ENCODE data around the gene EEF1AKMT3. TPM values are rescaled to one million over a fixed set of nuclear protein-coding genes. Genes with fewer than 3 reads are reported as not detected.

EEF1AKMT3 gene
- polyA plus RNA-seq, 2 of the 4 experiments (the other 2 are of a cell fraction), result 7.3 to 15.8 TPM

- TF ChIP-seq ESRRA (IDR thresholded peaks at IDR 0.05; ENCODE audit: borderline replicate concordance, low read length), result no peak
- no peak for TF ChIP-seq PHF8 (IDR thresholded peaks at IDR 0.05; ENCODE audit: borderline replicate concordance, low read depth)
- TF ChIP-seq RFX5 (IDR thresholded peaks at IDR 0.05), result no peak
- no peak for TF ChIP-seq BHLHE40 (IDR thresholded peaks at IDR 0.05; ENCODE audit: low read depth, low read length)
- no peak for TF ChIP-seq FOSB (CRISPR knock-in tag; IDR thresholded peaks at IDR 0.05)
- no peak for TF ChIP-seq PBX3 (IDR thresholded peaks at IDR 0.05)
- no peak; a peak in 1 of 5 replicates for TF ChIP-seq RAD21 (conservative IDR thresholded peaks at IDR 0.05 in 1 of 2, IDR thresholded peaks at IDR 0.05 in 1 of 2)
- no peak for TF ChIP-seq HEYL (CRISPR knock-in tag; IDR thresholded peaks at IDR 0.05)
- no peak for TF ChIP-seq POLR2A (IDR thresholded peaks at IDR 0.05; ENCODE audit: low read length)
- TF ChIP-seq POLR2AphosphoS2 (conservative IDR thresholded peaks at IDR 0.05; ENCODE audit: low read length), result no peak
- TF ChIP-seq ELK1 (IDR thresholded peaks at IDR 0.05; ENCODE audit: low read depth, low read length), result no peak
- TF ChIP-seq NPAS2 (CRISPR knock-in tag; IDR thresholded peaks at IDR 0.05; ENCODE audit: borderline replicate concordance), result no peak
- TF ChIP-seq SMC3 (IDR thresholded peaks at IDR 0.05), result peak; percentile 16; the same call in 1 of the 3 replicates
- TF ChIP-seq HOXB13 (CRISPR knock-in tag; IDR thresholded peaks at IDR 0.05; ENCODE audit: low read depth), result no peak
- no peak for TF ChIP-seq NFE2L2 (conservative IDR thresholded peaks at IDR 0.05; ENCODE audit: low read length)
- no peak for TF ChIP-seq EHF (CRISPR knock-in tag; IDR thresholded peaks at IDR 0.05)
Measured at GRCh38 chr12:57737467-57738460, 34.6 kb upstream of the EEF1AKMT3 start (continued).

GRCh38 chr12:57738661-57739237 lies 33.7 kb upstream of the EEF1AKMT3 start, which contains the start of gene AGAP2:
Gene AGAP2 (minus strand): TSS chr12:57738742. CDS start chr12:57738246, 496 bp downstream.
- Histone ChIP-seq H3K9me3 (no peaks in the 10 kb centered on the region), H3K4me1 (peaks cover 27% of the 10 kb centered on the region), H3K27ac (peak within 1 kb of the TSS; percentile 49 to 80; a peak in 5 of 6 replicates), H3K4me3 (peak within 1 kb of the TSS; percentile 60), H3K4me2 (peak within 1 kb of the TSS; percentile 100)
- ChIA-PET POLR2A (no interaction called here), CTCF (interaction anchor here (0.7 to 10.7 kb wide), 8 partner anchors 9 to 280 kb away, joined by 3 to 242 read pairs (median 4); no protein-coding TSS in a partner anchor)
- TF ChIP-seq MAZ (IDR thresholded peaks at IDR 0.05; ENCODE audit: borderline replicate concordance, low read depth, low read length) (peak; percentile 74; the same call in 1 of the 2 replicates), NFE2L2 (conservative IDR thresholded peaks at IDR 0.05; ENCODE audit: low read length) (no peak), RFX5 (IDR thresholded peaks at IDR 0.05) (no peak)
- no peak for DNase-seq (ENCODE audit: low read depth in 1 of 2, low spot score in 1 of 2)
- ATAC-seq, result no peak
- 14% methylated on average over 15 of the region's 36 CpGs for WGBS (ENCODE audit: missing lambda C conversion rate)
- FAIRE-seq, result no peak

- no peak for DNase-seq (ENCODE audit: low read depth in 1 of 2, low spot score in 1 of 2)
- FAIRE-seq, result no peak
- TF ChIP-seq FOXS1 (CRISPR knock-in tag; IDR thresholded peaks at IDR 0.05), result no peak
- no peak for TF ChIP-seq NFE2L2 (conservative IDR thresholded peaks at IDR 0.05; ENCODE audit: low read length)
- TF ChIP-seq MAZ (IDR thresholded peaks at IDR 0.05; ENCODE audit: borderline replicate concordance, low read depth, low read length), result no peak
- TF ChIP-seq SREBF2 (IDR thresholded peaks at IDR 0.05), result no peak
- no peak for TF ChIP-seq CEBPB (IDR thresholded peaks at IDR 0.05)
- no peak for TF ChIP-seq NR3C1 (IDR thresholded peaks at IDR 0.05)
- TF ChIP-seq HES2 (IDR thresholded peaks at IDR 0.05), result no peak
- Histone ChIP-seq H3K4me2 (no peak overlapping the region; the same call in 2 of the 3 replicates), H3K9me3 (no peaks in the 10 kb centered on the region), H3K4me3 (no peak overlapping the region), H3K27ac (no peak overlapping the region), H3K4me1 (peaks cover 32% of the 10 kb centered on the region)
- CTCF ChIA-PET, result interaction anchor here (0.7 to 10.7 kb wide), 3 partner anchors 11 to 253 kb away, joined by 4 to 242 read pairs (median 4); no protein-coding TSS in a partner anchor
- POLR2A ChIA-PET, result no interaction called here
- 30% methylated on average over 7 of the region's 7 CpGs for WGBS (ENCODE audit: missing lambda C conversion rate)
- no peak for ATAC-seq
Measured at GRCh38 chr12:57739387-57739786, 33.0 kb upstream of the EEF1AKMT3 start.
